Endothelial cell of umbilical vein (primary cell): Measurements from ENCODE around the gene OR1F1. TPM values are rescaled to one million over a fixed set of nuclear protein-coding genes. Genes with fewer than 3 reads are reported as not detected.

ENCODE experiments used
- BruUV-seq: library from RNA; stranded (reverse); fragments of 400-500 nt; replicated peaks from 2 replicates; lab custom pipeline; 2021; lab: Mats Ljungman, UMichigan
- CTCF ChIA-PET: fragments of 300-600, 350-600 bp; sonication (Branson Sonifier 250); formaldehyde crosslinking; loops from one replicate; lab custom pipeline; 2021; ENCODE audit warnings: antibody characterized with exemption, inconsistent platforms; lab: Charles Lee
- POLR2A ChIA-PET: fragments of 300-600, 350-600 bp; sonication (Branson Sonifier 250); formaldehyde crosslinking; loops from one replicate; lab custom pipeline; 2021; ENCODE audit warnings: antibody characterized with exemption, inconsistent platforms; lab: Charles Lee
- DNase-seq: peaks from one replicate; pipeline ENCODE4 v3.0.0-alpha.2; 2011; ENCODE audit warnings: low read depth, low spot score
- FAIRE-seq: peaks from 2 replicates; lab custom pipeline; 2011; peaks lifted over from hg19 to GRCh38; lab: Jason Lieb, UNC
- H2AFZ ChIP-seq: 2 replicates; pipeline ENCODE4 v1.6.0; 2012; ENCODE audit warnings: low read depth, low read length, control low read depth, inconsistent platforms
- H3K27ac ChIP-seq: 2 replicates; pipeline ENCODE4 v1.5.1; 2011; ENCODE audit warnings: low read depth, mild to moderate bottlenecking, control low read depth, low read length, moderate library complexity; ENCODE audit not compliant: insufficient read depth
- H3K27me3 ChIP-seq, 2 experiments: 2 replicates each; pipeline versions ENCODE4 v1.6.0 to v1.6.1; 2011; ENCODE audit warnings: low read length in 2 of 2, mixed read lengths in 1 of 2; ENCODE audit not compliant: control insufficient read depth in 2 of 2, insufficient read depth in 2 of 2
- H3K36me3 ChIP-seq, 2 experiments: 2 replicates in 1 of 2; 3 replicates in 1 of 2; pipeline ENCODE4 v1.5.1; 2011; ENCODE audit warnings: low read length in 2 of 2, mild to moderate bottlenecking in 1 of 2, moderate library complexity in 1 of 2; ENCODE audit not compliant: control insufficient read depth in 2 of 2, insufficient read depth in 2 of 2; ENCODE audit errors: extremely low read depth in 1 of 2
- H3K4me1 ChIP-seq: 3 replicates; pipeline ENCODE4 v1.5.1; 2011; ENCODE audit warnings: mild to moderate bottlenecking, low read length; ENCODE audit not compliant: control insufficient read depth, insufficient read depth; ENCODE audit errors: extremely low read depth
- H3K4me2 ChIP-seq: 2 replicates; pipeline ENCODE4 v1.6.1; 2011; ENCODE audit warnings: low read length, control low read depth, mixed read lengths; ENCODE audit not compliant: insufficient read depth
- H3K4me3 ChIP-seq, 3 experiments: fragments of 200-600 bp in 1 of 3; sonication (generic), shearing (Covaris generic) in 1 of 3; replicated peaks in 1 of 3; 2 replicates each; pipeline ENCODE4 v1.5.1; 2011 to 2016; ENCODE audit warnings: control low read depth in 3 of 3, low read length in 3 of 3, mild to moderate bottlenecking in 2 of 3, inconsistent platforms in 1 of 3, low read depth in 1 of 3, moderate library complexity in 1 of 3; ENCODE audit not compliant: insufficient read depth in 1 of 3
- H3K79me2 ChIP-seq: 2 replicates; pipeline ENCODE4 v1.6.0; 2012; ENCODE audit warnings: low read length, inconsistent platforms; ENCODE audit not compliant: control insufficient read depth, insufficient read depth
- H3K9ac ChIP-seq: replicated peaks from 2 replicates; pipeline ENCODE3; 2011; ENCODE audit warnings: low read length, control low read depth; ENCODE audit not compliant: insufficient read depth; ENCODE audit errors: extremely low read depth
- H3K9me1 ChIP-seq: replicated peaks from 3 replicates; pipeline ENCODE4 v1.6.0; 2011; ENCODE audit warnings: mild to moderate bottlenecking, low read length; ENCODE audit not compliant: control insufficient read depth, insufficient read depth; ENCODE audit errors: extremely low read depth
- H3K9me3 ChIP-seq: replicated peaks from 2 replicates; pipeline ENCODE4 v1.5.1; 2012; ENCODE audit warnings: low read length, inconsistent platforms; ENCODE audit not compliant: control insufficient read depth, insufficient read depth
- H4K20me1 ChIP-seq: replicated peaks from 2 replicates; pipeline ENCODE3; 2011; ENCODE audit warnings: mild to moderate bottlenecking, low read length; ENCODE audit not compliant: control insufficient read depth, insufficient read depth; ENCODE audit errors: extremely low read depth
- CTCF ChIP-seq, 2 donors: IDR thresholded peaks; 1 replicate in 1 of 2; 2 replicates in 1 of 2; pipeline ENCODE4 v1.5.1; 2011; ENCODE audit warnings: low read length in 2 of 2, mild to moderate bottlenecking in 2 of 2, moderate library complexity in 2 of 2, control low read depth in 1 of 2, inconsistent platforms in 1 of 2, low read depth in 1 of 2; ENCODE audit not compliant: insufficient read depth in 1 of 2; ENCODE audit errors: extremely low read depth in 1 of 2
- EZH2 ChIP-seq: IDR thresholded peaks from 2 replicates; pipeline ENCODE4 v1.6.1; 2012; ENCODE audit warnings: borderline replicate concordance, low read depth, mild to moderate bottlenecking, moderate library complexity, low read length, inconsistent platforms; ENCODE audit not compliant: severe bottlenecking
- FOS ChIP-seq: IDR thresholded peaks from 2 replicates; pipeline ENCODE4 v1.6.1; 2011; ENCODE audit warnings: mild to moderate bottlenecking, low read length, moderate library complexity, borderline replicate concordance; ENCODE audit not compliant: insufficient read depth
- GATA2 ChIP-seq: IDR thresholded peaks from 2 replicates; pipeline ENCODE4 v1.7.0; 2011; ENCODE audit warnings: low read depth, mild to moderate bottlenecking, moderate library complexity, mixed read lengths, low read length; ENCODE audit not compliant: insufficient read length, insufficient read depth
- JUN ChIP-seq: IDR thresholded peaks from 2 replicates; pipeline ENCODE4 v1.6.1; 2011; ENCODE audit warnings: borderline replicate concordance, low read depth; ENCODE audit not compliant: insufficient read length, insufficient read depth
- MAX ChIP-seq: IDR thresholded peaks from 2 replicates; pipeline ENCODE4 v1.6.1; 2011; ENCODE audit not compliant: insufficient read depth, insufficient read length
- MYC ChIP-seq: IDR thresholded peaks from one replicate; pipeline ENCODE4 v1.6.1; 2011; ENCODE audit warnings: mild to moderate bottlenecking, low read depth, low read length
- POLR2A ChIP-seq: IDR thresholded peaks from 2 replicates; pipeline ENCODE4 v1.6.1; 2012; ENCODE audit warnings: low read depth, mild to moderate bottlenecking, control low read depth, low read length
- POLR2AphosphoS5 ChIP-seq: IDR thresholded peaks from 2 replicates; pipeline ENCODE4 v1.6.1; 2012; ENCODE audit warnings: low read depth, mild to moderate bottlenecking, control low read depth, low read length, moderate library complexity; ENCODE audit not compliant: insufficient read depth
- dilution Hi-C: fragments of 300-500 bp; cut with MboI; formaldehyde crosslinking; loops from one replicate; pipeline ENCODE4 v1.15.0; 2019; ENCODE audit warnings: low sequenced_read_pairs; ENCODE audit not compliant: extremely low pct_ligation_motif_present
- intact Hi-C: fragments of 100-400 bp; cut with micrococcal nuclease; formaldehyde crosslinking; loops from one replicate; pipeline ENCODE4 v1.10.0; 2022
- polyA plus RNA-seq, 4 experiments: library from polyadenylated mRNA; depleted of rRNA in 3 of 4; stranded (reverse) in 3 of 4; unstranded in 1 of 4; fragments of >200 nt; gene quantifications; 2 replicates each; pipeline versions ENCODE4 v1.2.1 to v1.2.3, GENCODE V29; 2011 to 2012; ENCODE audit warnings: missing spikeins in 1 of 4
- total RNA-seq: library from RNA; stranded (reverse); gene quantifications from 2 replicates; pipeline ENCODE4 v1.2.3, GENCODE V29; 2021

OR1F1 gene
- total and polyA plus RNA-seq, 2 donors (not counting 3 experiments of a cell fraction or from before 2014, with no cell fraction given) = 0.17 TPM; not detected in 1

DNA sequence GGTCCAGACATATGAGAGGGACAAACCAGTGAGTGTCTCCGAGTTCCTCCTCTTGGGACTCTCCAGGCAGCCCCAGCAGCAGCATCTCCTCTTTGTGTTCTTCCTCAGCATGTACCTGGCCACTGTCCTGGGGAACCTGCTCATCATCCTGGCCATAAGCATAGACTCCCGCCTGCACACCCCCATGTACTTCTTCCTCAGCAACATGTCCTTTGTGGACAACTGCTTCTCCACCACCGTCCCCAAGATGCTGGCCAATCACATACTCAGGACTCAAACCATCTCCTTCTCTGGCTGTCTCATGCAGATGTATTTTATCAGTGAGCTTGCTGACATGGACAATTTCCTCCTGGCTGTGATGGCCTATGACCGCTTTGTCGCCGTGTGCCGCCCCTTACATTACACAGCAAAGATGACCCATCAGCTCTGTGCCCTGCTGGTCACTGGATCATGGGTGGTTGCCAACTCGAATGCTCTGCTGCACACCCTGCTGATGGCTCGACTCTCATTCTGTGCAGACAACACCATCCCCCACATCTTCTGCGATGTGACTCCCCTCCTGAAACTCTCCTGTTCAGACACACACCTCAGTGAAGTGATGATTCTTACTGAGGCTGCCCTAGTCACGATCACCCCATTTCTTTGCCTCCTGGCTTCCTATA is 27.7 kb downstream of the OR1F1 start:
- no peak overlapping the region for H3K9ac ChIP-seq
- H3K4me2 ChIP-seq = no peak overlapping the region
- intact Hi-C loops (no loop called here), dilution Hi-C loops (no loop called here)
- no peak overlapping the region for H3K27ac ChIP-seq
- no peaks in the 10 kb centered on the region for H3K27me3 ChIP-seq
- TF ChIP-seq FOS (no peak), MYC (no peak), POLR2AphosphoS5 (no peak), POLR2A (no peak), GATA2 (no peak), EZH2 (no peak), MAX (no peak), JUN (no peak), CTCF (IDR thresholded peaks at IDR 0.05; ENCODE audit: extremely low read depth in 1 of 2, insufficient read depth in 1 of 2, low read depth in 1 of 2, low read length in 2 of 2) (no peak)
- DNase-seq (no peak), FAIRE-seq (no peak)
- H3K36me3 ChIP-seq = no peaks in the 10 kb centered on the region
- CTCF ChIA-PET = no interaction called here
- H3K4me3 ChIP-seq = no peak overlapping the region
- H3K79me2 ChIP-seq = no peaks in the 10 kb centered on the region
- no peaks in the 10 kb centered on the region for H4K20me1 ChIP-seq
- H3K4me1 ChIP-seq = no peaks in the 10 kb centered on the region
- BruUV-seq = no TSS peak
- H2AFZ ChIP-seq = no peak overlapping the region
- no peaks in the 10 kb centered on the region for H3K9me1 ChIP-seq
- H3K9me3 ChIP-seq = no peaks in the 10 kb centered on the region
- POLR2A ChIA-PET = no interaction called here
